Activated gamma-delta T cell (primary cell): Measurements from ENCODE around the gene LRRC26.

Source experiments
- DNase-seq: peaks from one replicate; lab custom pipeline; 2025; lab: John Stamatoyannopoulos, UW

LRRC26 gene

GRCh38 chr9:137150617-137151457 lies 19.0 kb downstream of the LRRC26 start:
- no peak for DNase-seq

GRCh38 chr9:137149942-137150616 lies 19.8 kb downstream of the LRRC26 start:
- DNase-seq: no peak

DNA sequence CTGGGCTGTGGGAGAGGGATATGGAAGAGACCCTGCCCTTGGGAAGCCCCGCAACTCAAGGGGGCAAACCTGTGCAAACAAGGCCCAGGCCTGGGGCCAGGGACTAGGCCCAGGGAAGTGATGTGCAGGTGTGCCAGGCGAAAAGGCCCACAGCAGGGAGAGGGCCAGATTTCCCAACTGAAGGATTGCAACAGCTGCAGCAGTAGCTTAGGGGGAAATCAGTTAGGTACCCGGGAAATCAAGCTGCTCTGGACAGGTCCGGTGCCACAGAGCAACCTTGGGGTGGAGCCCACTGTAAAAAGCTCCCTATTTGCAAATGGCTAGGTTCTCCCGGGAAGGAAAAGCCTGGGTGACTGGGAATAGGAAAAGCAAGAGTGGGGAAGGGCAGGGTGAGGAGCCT lies 20.5 kb downstream of the LRRC26 start:
- no peak for DNase-seq

DNA sequence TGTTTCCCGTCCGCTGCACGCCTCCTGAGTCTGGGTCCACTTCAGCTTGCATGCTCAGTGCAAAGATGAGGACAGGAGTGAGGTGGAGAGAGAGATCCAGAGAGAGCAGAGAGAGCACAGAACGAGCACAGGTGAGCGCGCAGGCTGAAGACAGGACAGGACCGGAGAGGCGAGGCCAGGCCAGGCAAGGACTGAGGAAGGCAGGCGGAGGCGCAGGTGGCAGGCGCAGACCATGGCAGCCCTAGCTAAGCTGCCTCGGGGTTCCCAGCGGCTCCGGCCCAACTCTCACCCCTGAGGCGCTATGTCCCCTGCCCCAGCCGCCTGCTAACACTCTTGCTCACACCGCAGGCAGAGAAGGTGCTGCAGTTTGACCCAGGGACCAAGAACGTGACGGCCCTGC lies 21.2 kb downstream of the LRRC26 start:
- DNase-seq: no peak

DNA sequence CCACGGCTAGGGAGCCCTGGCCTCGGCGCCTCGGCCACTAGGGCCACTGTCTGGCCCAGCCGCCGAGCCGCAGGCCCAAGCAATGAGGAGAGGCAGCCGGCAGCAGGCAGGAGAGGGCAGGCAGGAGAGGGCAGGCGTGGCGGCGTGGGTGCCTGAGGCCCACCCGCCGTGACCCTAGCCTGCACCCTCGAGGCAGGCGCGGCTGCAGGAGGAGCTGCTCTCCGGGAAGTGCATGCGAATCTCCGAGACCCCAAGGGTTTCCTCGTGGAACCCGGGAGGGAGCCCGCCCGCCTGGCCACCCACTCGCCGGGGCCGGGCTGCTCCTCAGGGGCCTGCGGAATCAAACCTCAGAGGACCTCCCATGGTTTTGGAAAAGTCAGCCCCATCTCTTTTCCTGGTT lies 21.6 kb downstream of the LRRC26 start:
- DNase-seq: no peak

GRCh38 chr9:137147793-137148160 lies 22.1 kb downstream of the LRRC26 start:
- no peak for DNase-seq

- no peak for DNase-seq
These were observed 22.6 kb downstream of the LRRC26 start for GRCh38 chr9:137147091-137147792.

DNA sequence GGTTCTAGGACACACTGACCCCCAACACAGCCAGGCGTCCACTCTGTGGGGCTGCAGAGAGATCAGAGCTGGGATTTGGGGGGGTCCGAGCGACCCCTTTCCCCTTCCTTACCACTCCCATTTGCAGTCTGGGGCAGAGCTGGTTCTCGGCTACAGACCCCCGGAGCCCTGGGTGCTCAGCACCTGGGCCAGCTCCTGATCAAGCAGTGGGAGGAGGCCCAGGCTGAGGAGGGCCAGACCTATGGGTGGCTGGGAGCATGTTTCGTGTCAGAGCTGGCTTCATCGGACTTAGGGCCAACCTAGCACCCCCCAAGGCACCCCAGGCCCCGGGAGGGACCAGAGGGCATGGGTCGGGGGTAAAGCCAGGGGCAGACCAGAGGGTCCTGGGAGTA lies 23.3 kb downstream of the LRRC26 start:
- no peak for DNase-seq

- DNase-seq: no peak
These were observed 23.9 kb downstream of the LRRC26 start for GRCh38 chr9:137145731-137146526.

DNA sequence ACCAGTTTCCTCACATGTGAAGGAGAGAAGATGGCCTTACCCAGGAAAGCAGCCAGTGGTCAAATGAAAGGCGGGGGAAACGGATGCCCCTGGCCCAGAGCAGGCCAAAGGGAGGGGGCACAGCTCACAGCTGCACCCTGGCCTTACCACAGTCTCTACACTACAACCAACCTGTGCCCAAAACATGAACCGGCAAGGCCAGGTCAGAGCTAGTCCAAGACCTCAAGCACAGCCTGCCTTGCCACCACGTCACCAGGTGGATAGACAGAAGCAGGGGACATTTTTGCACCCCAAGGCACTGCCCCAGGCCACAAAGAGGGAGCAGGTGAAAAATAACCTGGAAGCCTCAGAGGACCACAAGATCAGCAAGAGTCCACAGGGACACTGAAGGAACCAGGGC lies 26.4 kb downstream of the LRRC26 start:
- DNase-seq: no peak

- no peak for DNase-seq
These were observed 27.6 kb downstream of the LRRC26 start for GRCh38 chr9:137141976-137142936.

- DNase-seq: no peak
These were observed 28.6 kb downstream of the LRRC26 start for GRCh38 chr9:137141050-137141810.

DNA sequence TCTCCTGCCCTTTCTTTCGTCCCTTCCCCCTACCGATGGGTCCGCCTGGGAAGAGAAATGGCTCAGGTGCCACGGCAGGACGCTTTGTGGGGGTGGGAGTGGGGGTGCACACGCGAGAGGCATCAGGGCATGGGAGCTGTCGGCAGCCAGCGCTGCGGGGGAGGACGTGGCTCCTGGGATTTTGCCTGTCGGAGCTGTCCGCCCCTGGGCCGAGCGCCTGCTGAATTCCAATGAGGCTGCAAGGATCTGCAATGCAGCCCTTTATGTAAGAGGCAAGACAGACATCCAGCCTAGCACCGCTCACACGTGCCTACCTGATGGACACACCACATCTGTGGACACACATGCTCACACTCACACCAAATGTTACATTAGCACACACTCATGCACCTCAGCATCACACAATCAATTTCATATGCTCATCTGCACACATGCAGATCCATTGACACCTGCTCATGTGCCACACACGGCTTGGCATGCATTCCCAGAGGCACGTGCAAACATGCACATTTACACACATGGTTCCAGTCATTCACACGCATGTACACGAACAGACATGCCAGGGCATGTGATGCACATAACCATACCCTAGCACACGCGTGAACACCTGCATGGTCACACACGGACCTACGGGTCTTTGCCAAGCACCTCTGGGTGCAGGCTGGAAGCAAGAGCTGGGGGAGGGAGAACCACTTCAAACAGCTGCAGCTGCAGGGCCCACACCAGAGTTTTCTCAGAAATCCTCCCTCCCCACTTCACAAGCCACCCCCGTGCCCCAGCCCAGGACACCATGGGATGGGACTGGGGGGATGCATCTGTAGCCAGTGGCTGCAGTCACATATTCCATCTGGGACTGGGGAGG lies 29.5 kb downstream of the LRRC26 start:
- no peak for DNase-seq

GRCh38 chr9:137139468-137140150 lies 30.2 kb downstream of the LRRC26 start:
- no peak for DNase-seq

DNA sequence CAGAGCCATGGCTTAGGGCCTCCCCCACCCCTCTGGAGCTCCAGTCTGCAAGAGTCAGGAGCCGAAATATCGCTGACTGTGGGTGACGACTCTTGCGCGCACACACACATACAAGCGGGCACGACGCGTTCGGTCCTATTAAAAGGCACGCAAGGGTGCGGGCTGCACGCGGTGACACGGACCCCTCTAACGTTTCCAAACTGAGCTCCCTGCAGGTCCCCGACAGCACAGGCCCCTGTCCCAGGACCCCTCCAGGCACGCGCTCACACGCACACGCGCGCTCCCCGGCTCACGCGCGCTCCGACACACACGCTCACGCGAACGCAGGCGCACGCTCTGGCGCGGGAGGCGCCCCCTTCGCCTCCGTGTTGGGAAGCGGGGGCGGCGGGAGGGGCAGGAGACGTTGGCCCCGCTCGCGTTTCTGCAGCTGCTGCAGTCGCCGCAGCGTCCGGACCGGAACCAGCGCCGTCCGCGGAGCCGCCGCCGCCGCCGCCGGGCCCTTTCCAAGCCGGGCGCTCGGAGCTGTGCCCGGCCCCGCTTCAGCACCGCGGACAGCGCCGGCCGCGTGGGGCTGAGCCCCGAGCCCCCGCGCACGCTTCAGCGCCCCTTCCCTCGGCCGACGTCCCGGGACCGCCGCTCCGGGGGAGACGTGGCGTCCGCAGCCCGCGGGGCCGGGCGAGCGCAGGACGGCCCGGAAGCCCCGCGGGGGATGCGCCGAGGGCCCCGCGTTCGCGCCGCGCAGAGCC lies 31.0 kb downstream of the LRRC26 start, which contains the start of gene GRIN1:
Gene GRIN1, plus strand, starts transcription at position 433 of the 746 bp plus-strand sequence. CDS start 333 bp downstream, outside the sequence.
- no peak for DNase-seq

DNA sequence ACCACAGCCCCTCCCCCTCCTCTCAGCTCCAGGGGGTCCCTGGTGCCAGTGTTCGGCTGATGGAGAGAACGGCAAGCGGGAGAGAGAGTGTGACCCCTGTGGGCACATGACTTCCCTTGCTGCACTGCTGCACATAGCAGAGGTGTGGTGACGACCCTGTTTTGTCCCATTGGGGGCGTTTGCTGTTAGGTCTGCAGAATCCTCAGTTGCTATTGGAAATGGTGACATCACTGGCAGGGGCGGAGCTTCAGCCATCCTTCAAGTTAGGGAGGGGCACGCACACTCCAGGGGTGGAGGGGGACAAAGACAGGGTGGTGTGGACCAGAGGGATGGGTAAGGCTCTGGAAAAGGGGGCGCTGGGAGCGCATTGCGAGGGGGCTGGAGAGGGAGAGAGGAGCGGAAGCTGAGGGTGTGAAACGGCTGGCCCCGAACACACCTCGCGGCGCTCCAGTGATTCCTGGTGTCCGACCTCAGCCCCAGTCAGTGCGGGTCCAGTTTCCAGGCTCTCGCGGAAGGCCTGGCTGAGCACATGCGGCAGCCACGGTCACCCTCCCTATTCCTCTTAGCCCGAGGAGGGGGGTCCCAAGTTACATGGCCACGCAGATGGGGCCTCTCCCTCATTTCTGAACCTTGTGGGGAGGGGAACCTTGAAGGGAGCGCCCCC lies 31.7 kb downstream of the LRRC26 start:
- no peak for DNase-seq
